Raji (cell line): ENCODE results near the gene RET.

Experiments
- POLR2A ChIP-seq: IDR thresholded peaks from 2 replicates; pipeline ENCODE4 v1.6.1; 2011; ENCODE audit warnings: low read depth, low read length, control low read depth; ENCODE audit not compliant: insufficient read depth

RET gene

DNA sequence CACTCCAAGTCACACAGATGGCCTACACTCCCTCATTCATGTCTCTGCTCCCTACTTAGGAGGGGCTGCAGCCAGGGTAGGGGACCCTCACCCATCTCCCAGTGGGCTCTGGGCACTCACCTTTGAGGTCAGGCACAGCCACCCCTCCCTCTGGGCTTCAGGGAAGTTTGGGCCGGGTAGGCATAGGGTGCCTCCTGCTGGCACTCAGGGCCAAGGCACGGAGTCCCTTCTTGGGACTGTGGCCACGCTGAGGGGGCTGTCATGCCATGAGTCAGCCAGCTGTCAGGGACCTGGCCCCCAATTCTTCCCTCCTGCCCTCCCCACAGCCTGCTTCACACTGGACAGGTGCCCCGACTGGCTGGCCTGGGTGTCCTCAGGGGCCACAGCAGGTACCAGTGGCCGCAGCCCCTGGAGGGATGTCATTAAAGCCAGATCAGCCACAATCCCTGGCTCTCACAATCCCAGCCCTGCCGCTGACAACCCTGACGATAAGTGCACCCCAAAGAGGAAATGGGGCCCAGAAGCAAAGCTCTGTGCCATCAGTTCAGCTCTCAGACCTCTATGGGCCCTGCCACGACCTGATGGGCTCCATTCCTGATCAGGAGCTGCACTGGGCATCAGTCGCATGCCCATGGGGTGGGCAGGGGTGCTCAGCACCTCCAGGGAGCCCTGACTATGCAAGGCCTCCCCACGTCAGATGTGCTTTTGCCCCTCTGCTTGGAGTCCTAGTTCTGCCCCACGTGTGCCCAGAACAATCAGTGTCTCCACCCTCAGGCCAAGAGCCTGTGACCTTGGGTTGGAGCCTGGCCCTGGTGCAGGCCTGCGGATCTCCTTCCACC, 34.1 kb upstream of the RET start:
- no peak for TF ChIP-seq POLR2A

DNA sequence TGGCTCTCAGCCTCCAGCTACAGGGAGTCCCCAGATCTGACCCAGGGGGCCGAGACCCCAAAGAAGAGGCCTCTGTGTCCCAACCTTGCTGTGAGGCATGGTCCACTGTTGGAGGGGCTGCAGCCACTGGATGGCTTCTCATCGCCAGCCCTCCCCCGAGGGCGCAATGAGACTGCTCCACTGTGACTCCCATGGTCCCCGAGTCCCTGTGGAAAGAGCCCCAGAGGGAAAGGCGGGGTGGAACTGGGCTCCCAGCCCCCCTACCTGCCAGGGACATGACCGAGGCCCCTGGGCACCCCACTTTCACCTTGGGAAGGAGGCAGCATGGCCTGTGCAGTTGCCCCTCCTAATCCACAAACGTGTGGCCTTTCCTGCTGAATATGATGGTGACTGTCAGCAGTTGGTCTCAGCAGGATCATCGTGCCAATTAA, 33.5 kb upstream of the RET start:
- TF ChIP-seq POLR2A, result no peak

GRCh38 chr10:43043773-43044447, 33.0 kb upstream of the RET start:
- TF ChIP-seq POLR2A, result no peak

- TF ChIP-seq POLR2A, result no peak
Observed at GRCh38 chr10:43044448-43044921, 32.4 kb upstream of the RET start.

DNA sequence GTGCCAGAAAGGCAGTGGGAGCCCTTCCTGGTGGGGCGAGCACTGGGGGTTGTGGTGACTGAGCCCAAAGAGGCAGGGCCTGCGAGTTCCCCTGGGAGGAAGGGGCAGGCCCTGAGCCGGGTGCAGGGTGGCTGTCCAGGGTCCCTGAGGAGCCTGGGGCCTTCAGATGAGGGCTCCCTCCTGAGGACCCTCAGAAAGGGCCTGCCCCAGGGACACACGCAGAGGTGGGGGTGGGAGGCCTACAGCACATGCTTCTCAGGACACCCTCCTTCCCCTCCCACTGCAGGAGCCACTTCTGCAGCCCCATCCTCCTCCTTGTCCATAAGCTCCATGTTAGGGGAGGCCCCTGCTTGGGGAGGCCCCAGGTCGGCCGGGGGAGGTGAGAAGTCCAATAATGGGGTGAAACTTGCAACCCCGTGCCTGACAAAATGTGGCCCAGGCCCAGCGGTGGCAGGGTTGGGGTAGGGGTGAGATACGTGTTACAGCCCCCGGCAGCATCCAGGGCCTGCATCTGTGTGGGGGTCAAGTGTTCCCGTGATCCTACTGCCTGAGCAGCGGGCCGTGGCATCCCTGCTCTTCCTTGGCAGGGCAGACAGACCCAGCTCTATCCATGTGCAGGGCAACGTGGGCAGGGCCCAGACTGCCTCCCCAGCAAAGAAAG, 31.8 kb upstream of the RET start:
- TF ChIP-seq POLR2A, result no peak

DNA sequence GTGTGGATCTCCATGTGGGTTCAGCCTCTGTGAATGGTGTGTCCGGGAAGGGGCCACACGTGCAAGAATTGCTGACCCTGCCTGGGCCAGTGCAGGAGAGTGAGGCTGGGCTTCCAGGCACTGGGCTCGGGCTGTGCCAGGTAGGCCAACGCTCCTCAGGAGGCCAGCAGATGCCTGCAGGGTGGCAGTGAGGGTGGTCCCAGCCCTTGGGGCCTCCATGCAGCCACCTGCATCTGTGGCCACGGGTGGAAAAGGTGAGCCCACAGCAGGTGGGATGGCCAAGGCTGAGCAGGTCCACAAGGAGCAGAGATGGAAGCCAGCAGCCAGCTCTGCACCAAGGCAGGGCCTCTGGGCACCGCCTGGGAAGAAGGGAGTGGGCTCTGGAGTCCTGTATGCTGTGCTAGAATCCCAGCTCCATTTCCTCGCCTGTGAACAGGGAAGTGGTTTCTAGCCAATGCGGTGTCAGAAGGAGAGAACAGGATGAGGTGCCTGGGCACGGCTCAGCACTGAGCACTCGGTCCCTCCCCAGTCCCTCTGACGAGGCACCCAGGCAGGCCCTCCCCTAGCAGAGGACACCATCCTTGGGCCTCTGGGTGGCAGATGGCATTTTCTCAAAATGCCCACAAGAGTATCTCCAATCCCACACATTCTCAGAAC, 31.1 kb upstream of the RET start:
- TF ChIP-seq POLR2A, result no peak

DNA sequence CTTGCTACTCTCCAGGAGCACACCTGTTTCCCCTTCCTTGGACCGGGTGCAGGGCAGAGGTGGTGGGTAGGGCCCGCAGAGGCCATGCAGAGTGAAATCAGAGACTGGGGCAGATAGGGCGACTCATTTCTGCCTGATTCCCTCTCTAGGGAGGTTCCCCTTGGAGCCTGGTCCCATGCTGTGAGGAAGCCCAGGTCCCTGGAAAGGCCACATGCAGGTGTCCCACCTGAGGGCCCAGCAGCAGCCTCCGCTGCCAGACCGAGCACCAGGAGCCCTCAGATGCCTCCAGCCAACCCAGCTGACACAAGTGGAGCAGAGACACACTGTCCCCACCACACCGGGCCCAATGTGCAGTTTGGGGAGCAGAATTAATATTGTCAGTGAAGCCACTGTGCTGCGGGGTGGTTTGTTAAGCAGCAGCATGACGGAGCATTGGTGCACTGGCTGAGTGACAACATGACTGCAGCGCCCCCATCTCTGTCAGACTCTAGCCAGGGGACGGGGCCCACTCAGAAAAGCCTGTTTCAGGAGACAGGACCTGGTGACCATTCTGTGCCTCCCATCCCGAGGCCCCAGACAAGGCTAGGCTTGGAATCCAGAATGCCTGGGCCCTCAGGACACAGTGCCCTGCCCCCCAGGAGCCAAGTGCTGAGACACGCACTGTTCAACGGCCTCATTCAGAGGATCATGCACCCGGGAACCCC, 30.4 kb upstream of the RET start:
- no peak for TF ChIP-seq POLR2A

GRCh38 chr10:43047288-43047970, 29.4 kb upstream of the RET start:
- no peak for TF ChIP-seq POLR2A

- no peak for TF ChIP-seq POLR2A
Observed at GRCh38 chr10:43048301-43049051, 28.4 kb upstream of the RET start.

- TF ChIP-seq POLR2A, result no peak
Observed at GRCh38 chr10:43049081-43049551, 27.8 kb upstream of the RET start.

DNA sequence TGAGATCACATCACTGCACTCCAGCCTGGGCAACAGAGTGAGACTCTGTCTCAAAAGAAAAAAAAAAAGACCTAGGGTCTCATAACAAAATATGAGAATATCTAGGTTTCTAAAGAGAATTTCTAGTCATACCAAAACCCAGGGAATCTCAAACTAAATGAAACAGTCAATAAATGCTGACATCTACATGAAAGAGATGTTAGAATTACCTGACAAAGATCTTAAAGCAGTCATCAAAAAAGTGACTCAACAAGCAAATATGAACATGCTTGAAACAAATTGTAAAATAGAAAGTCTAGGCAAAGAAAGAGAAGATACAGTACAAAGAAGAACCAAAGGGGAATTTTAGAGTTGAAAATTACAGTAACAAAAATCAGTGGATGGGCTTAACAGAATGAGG, 26.9 kb upstream of the RET start:
- no peak for TF ChIP-seq POLR2A

DNA sequence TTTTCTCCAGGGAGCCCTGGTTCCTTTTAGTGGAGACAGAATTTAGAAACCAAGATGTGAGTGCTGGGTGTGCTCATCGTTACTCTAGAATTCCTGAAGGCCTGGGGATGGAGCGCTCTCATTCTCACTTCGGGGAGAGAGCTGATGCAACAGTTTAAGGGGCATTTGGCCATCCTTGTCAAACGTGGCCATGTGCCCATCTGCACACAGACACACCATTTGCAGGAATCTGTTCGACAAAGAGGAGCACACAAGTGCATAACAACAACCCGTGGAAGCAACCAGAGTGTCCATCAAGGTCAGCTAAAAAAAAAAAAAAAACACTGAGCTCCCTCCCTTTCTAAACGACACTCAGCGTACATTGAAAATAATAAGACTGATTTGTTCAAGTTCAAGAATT, 23.0 kb upstream of the RET start:
- no peak for TF ChIP-seq POLR2A

DNA sequence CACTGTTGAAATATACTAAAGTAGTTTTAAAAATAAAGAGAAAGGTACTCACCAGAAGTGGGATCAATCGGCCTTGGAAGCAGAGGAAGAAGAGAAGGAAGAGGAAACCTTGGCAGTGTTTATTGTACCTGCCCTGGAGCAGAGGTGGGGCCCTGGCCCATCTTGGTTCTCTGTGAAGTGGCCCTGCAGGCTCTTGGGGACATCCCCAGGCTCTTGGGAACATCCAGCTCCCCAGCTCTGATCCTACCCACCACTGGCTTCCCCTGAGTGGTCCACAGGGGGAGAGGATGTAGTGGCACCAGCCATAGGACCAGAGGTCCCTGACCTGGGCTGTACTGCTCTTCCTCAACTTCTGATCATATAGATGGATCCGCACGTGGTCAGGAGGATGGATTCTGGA, 22.3 kb upstream of the RET start:
- no peak for TF ChIP-seq POLR2A
